Osteocyte (in vitro differentiated cells): ENCODE results near the gene IL25. TPM values are rescaled to one million over a fixed set of nuclear protein-coding genes. Genes with fewer than 3 reads are reported as not detected.

Source experiments
- DNase-seq: peaks from one replicate; pipeline ENCODE4 v3.0.0; 2021; ENCODE audit warnings: mixed read lengths; ENCODE audit not compliant: unreplicated experiment; ENCODE audit errors: extremely low spot score
- H3K27ac Mint-ChIP-seq: one replicate; pipeline ENCODE4 v1.8.0; 2021; ENCODE audit warnings: mild to moderate bottlenecking, mixed read lengths; ENCODE audit not compliant: unreplicated experiment
- H3K27me3 Mint-ChIP-seq: one replicate; pipeline ENCODE4 v1.8.0; 2021; ENCODE audit warnings: mixed read lengths; ENCODE audit not compliant: unreplicated experiment
- H3K36me3 Mint-ChIP-seq: one replicate; pipeline ENCODE4 v1.8.0; 2021; ENCODE audit warnings: mixed read lengths; ENCODE audit not compliant: unreplicated experiment
- H3K4me1 Mint-ChIP-seq: one replicate; pipeline ENCODE4 v1.8.0; 2021; ENCODE audit warnings: mixed read lengths; ENCODE audit not compliant: unreplicated experiment
- H3K4me3 Mint-ChIP-seq: one replicate; pipeline ENCODE4 v1.8.0; 2021; ENCODE audit warnings: mild to moderate bottlenecking, moderate library complexity, mixed read lengths; ENCODE audit not compliant: unreplicated experiment
- H3K9me3 Mint-ChIP-seq: one replicate; pipeline ENCODE4 v1.8.0; 2021; ENCODE audit warnings: mixed read lengths; ENCODE audit not compliant: unreplicated experiment
- CTCF ChIP-seq: fragments of 200-600 bp; sonication (generic); IDR thresholded peaks from 2 replicates; pipeline ENCODE4 v1.5.0; 2021; ENCODE audit warnings: antibody characterized with exemption, mild to moderate bottlenecking, moderate library complexity
- total RNA-seq: library from RNA; stranded (reverse); gene quantifications from 2 replicates; pipeline ENCODE4 v1.2.1, GENCODE V29; 2021

IL25 gene
- total RNA-seq, 1 donor from 2014 or later = not detected

GRCh38 chr14:23375527-23376251 is 3.1 kb downstream of the IL25 start:
- Mint-ChIP-seq H3K4me3 (no peak overlapping the region), H3K36me3 (no peaks in the 10 kb centered on the region), H3K9me3 (no peaks in the 10 kb centered on the region), H3K4me1 (peaks cover 4% of the 10 kb centered on the region), H3K27me3 (peaks cover 19% of the 10 kb centered on the region), H3K27ac (no peak overlapping the region)
- TF ChIP-seq CTCF = no peak
- DNase-seq = no peak

GRCh38 chr14:23376482-23377197 is 4.0 kb downstream of the IL25 start, which contains the start of gene CMTM5:
CMTM5 (plus strand) TSS chr14:23377046; CDS start chr14:23377252, 206 bp downstream.
- H3K4me3 Mint-ChIP-seq = no peak within 1 kb of the TSS

GRCh38 chr14:23377198-23377550 is 4.6 kb downstream of the IL25 start:
- H3K27me3 Mint-ChIP-seq = peaks cover 24% of the 10 kb centered on the region
- no peaks in the 10 kb centered on the region for H3K9me3 Mint-ChIP-seq
- DNase-seq = no peak
- H3K27ac Mint-ChIP-seq = no peak overlapping the region
- peaks cover 4% of the 10 kb centered on the region for H3K4me1 Mint-ChIP-seq
- no peak for TF ChIP-seq CTCF
- H3K36me3 Mint-ChIP-seq = no peaks in the 10 kb centered on the region
- no peak overlapping the region for H3K4me3 Mint-ChIP-seq

More at GRCh38 chr14:23376482-23377197, 4.0 kb downstream of the IL25 start, which contains the start of gene CMTM5:
- Mint-ChIP-seq H3K27me3 (peaks cover 19% of the 10 kb centered on the region), H3K9me3 (no peaks in the 10 kb centered on the region), H3K27ac (no peak within 1 kb of the TSS), H3K36me3 (no peaks in the 10 kb centered on the region), H3K4me1 (peaks cover 4% of the 10 kb centered on the region)
- no peak for DNase-seq
- no peak for TF ChIP-seq CTCF

- DNase-seq = no peak
- Mint-ChIP-seq H3K36me3 (no peaks in the 10 kb centered on the region), H3K27ac (no peak overlapping the region), H3K9me3 (no peaks in the 10 kb centered on the region), H3K27me3 (peaks cover 24% of the 10 kb centered on the region), H3K4me1 (peaks cover 4% of the 10 kb centered on the region), H3K4me3 (no peak overlapping the region)
- TF ChIP-seq CTCF = no peak
Measured at GRCh38 chr14:23377573-23378563, 5.3 kb downstream of the IL25 start.
